Embryonic facial prominence (tissue), 1 donor: ENCODE results near the gene MICOS13.

ENCODE experiments used
- DNase-seq: peaks from one replicate; pipeline ENCODE4 v3.0.0-alpha.2; 2016; ENCODE audit errors: extremely low spot score

MICOS13 gene

DNA sequence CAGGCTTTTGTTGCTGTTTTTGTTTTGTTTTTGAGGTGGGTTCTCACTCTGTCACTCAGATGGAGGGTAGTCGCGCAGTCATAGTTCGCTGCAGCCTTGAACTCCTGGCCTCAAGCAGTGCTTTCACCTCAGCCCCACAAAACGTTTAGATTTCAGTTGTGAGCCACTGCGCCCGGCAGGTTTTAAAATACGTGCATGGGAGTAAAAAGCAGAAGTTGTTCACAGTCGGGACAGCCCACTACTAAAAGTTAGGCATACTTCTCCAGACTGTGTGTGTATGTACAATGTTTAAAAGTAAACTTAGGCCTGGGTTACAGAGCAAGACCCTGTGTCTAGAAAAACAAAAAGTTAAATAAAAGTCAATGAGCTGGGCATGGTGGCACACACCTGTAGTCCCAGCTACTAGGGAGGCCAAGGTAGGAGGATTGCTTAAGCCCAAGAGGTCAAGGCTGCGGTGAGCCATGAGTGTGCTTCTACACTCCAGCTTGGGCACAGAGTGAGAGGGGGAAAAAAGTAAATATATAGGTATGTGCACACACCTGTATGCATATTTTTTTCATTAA lies 51.3 kb downstream of the MICOS13 start:
- DNase-seq, result no peak

DNA sequence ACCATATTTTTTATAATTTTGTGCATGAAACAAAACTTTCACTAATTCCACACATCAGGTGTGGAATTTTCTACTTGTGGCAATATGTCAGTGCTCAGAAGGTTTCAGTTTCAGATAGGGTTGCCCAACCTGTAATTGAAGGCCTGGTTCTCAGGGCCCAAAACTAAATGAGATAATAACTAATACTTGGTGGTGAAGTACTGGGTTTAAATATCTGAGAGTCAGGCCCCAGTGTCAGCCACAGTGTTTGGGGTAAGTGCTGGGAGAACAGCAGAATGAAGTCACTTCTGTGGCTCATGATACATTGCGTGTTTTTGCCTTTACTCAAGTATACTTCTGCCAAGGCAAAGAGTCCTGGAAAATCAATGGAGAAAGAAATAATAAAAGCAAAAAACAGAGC lies 51.9 kb downstream of the MICOS13 start:
- DNase-seq, result no peak
